ENCODE data around the gene MYPOP.

Gene MYPOP

DNA sequence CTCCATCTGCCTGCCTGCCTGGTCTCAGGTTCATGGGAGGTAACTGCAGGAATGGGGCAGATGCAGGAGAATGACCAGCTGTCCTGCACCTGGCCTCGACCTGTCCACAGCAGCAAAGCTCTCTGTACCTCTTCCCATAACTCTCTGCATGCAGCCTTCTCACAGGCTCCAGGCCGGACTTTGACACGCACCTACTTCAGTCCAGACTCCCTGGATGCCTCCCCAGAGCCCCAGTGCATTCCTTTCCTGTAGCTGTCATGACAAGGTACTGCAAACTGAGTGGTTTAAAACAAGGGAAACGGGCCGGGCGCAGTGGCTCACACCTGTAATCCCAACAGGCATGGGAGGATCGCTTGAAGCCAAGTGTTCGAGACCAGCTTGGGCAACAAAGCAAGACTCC lies 8.9 kb upstream of the MYPOP start:
- H3K4me3 ChIP-seq (ENCODE audit: low read depth, low read length): no peak overlapping the region
- TF ChIP-seq CTCF (IDR thresholded peaks at IDR 0.05; ENCODE audit: insufficient read depth, low read depth, low read length, missing control alignments): no peak
- no peak for DNase-seq (ENCODE audit: low read depth)

DNA sequence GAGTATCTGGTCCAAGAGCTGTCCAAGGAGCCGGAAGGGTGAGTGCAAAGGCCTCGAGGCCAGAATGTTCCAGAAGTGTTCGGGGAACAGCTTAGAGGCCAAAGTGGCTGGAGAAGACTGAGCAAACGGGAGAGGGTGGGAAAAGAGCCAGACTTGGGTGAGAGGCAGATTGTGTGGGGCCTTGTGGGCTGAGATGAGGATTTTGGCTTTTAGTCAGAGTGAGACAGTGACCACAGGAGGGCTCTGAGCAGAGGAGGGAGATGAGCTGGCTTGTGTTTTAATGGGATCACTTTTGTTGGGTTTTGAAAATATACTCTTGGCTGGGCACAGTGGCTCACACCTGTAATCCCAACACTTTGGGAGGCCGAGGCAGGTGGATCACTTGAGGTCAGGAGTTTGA lies 6.5 kb upstream of the MYPOP start:
- DNase-seq (ENCODE audit: low read depth): no peak
- H3K4me3 ChIP-seq (ENCODE audit: low read depth, low read length): no peak overlapping the region
- TF ChIP-seq CTCF (IDR thresholded peaks at IDR 0.05; ENCODE audit: insufficient read depth, low read depth, low read length, missing control alignments): no peak

DNA sequence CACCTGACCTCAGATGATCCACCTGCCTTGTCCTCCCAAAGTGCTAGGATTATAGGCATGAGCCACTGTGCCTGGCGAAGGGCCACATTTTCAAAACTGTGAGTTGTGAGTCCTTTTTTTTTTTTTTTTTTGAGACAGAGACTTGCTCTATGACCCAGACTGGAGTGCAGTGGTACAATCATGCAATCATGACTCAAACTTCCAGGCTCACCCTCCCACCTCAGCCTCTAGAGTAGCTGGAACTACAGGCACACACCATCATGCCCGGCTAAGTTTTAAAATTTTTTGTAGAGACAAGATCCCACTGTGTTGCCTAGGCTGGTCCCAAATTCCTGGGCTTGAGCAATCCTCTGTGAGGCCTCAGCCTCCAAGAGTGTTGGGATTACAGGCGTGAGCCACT lies 3.8 kb upstream of the MYPOP start:
- no peak for DNase-seq (ENCODE audit: low read depth)
- H3K4me3 ChIP-seq (ENCODE audit: low read depth, low read length): no peak overlapping the region
- no peak for TF ChIP-seq CTCF (IDR thresholded peaks at IDR 0.05; ENCODE audit: insufficient read depth, low read depth, low read length, missing control alignments)

DNA sequence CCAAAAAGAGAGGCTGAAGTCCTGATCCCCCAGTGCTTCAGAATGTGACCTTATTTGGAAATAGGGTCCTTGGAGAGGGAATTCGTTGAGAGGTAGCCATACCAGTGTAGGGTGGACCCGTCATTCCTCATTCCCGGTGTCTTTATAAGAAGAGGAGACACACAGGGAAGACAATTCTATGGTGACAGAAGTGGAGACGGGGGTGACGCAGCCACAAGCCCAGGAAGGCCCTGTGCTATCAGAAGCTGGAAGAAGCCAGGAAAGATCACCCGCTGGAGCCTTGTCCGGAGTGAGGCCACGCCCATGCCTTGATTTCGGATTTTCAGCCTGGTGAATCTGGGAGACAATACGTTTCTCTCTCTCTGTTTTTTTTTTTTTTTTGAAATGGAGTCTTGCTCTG lies 2.6 kb upstream of the MYPOP start:
- no peak for DNase-seq (ENCODE audit: low read depth)
- TF ChIP-seq CTCF (IDR thresholded peaks at IDR 0.05; ENCODE audit: insufficient read depth, low read depth, low read length, missing control alignments): no peak
- no peak overlapping the region for H3K4me3 ChIP-seq (ENCODE audit: low read depth, low read length)

DNA sequence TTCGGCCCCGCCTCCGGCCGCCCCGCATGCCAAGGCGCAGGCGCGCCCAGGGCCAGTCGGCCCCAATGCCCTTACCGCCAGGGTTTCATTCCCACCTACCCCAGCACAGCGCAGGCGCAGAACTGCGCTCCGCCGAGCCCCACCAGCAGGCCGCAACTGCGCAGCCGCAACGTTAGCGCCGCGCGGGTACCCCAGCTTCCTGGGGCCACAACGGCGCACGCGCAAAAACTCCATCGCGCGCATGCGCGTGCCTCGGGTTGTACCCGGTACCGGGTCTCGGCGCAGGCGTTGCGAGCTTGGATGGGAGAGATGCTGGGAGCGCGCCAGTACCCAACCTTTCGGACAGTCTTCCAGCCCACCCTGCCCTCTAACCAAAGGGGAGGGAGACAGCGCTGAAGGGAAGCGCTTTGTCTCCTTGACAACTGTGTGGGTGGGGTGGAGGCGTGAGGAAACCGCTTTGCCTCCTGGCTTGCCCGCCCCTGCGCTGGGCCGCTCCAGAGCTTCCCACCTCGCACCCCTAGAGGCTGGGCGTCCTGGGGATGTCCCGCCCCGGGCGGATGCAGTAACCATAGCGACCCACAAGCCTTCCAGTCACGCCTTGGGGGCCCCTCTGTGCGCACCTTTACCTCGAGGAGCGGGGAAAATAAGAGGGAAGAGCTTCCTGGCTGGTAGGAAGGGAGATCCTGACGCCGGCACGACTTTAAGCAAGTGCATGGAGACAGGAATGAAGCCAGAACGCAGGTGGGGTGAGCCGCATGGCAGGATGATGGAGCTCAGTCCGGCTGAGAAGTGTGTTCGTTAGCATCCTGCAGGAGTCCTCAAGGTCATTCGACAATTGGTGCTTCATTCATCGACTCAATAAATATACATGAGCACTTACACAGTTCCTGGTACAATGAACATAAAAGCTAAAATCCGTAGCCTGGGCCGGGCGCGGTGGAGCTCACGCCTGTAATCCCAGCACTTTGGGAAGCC lies 525 bp upstream of the MYPOP start:
- peak overlapping the region; percentile 86 for H3K4me3 ChIP-seq (ENCODE audit: low read depth, low read length)
- DNase-seq (ENCODE audit: low read depth): peak; percentile 98
- TF ChIP-seq CTCF (IDR thresholded peaks at IDR 0.05; ENCODE audit: insufficient read depth, low read depth, low read length, missing control alignments): no peak

GRCh38 chr19:45901432-45901911 lies 941 bp downstream of the MYPOP start:
- no peak for DNase-seq (ENCODE audit: low read depth)
- H3K4me3 ChIP-seq (ENCODE audit: low read depth, low read length): peak overlapping the region; percentile 86
- no peak for TF ChIP-seq CTCF (IDR thresholded peaks at IDR 0.05; ENCODE audit: insufficient read depth, low read depth, low read length, missing control alignments)

Measured in GM12865 (cell line).